ENCODE data around the gene IL23A. TPM values are rescaled to one million over a fixed set of nuclear protein-coding genes. Genes with fewer than 3 reads are reported as not detected.

IL23A gene
- total and polyA plus RNA-seq, 10 of the 15 experiments (the other 5 are each of a cell fraction or from before 2014, with no cell fraction given): 3.3 to 11.1 (median 5.2) TPM

DNA sequence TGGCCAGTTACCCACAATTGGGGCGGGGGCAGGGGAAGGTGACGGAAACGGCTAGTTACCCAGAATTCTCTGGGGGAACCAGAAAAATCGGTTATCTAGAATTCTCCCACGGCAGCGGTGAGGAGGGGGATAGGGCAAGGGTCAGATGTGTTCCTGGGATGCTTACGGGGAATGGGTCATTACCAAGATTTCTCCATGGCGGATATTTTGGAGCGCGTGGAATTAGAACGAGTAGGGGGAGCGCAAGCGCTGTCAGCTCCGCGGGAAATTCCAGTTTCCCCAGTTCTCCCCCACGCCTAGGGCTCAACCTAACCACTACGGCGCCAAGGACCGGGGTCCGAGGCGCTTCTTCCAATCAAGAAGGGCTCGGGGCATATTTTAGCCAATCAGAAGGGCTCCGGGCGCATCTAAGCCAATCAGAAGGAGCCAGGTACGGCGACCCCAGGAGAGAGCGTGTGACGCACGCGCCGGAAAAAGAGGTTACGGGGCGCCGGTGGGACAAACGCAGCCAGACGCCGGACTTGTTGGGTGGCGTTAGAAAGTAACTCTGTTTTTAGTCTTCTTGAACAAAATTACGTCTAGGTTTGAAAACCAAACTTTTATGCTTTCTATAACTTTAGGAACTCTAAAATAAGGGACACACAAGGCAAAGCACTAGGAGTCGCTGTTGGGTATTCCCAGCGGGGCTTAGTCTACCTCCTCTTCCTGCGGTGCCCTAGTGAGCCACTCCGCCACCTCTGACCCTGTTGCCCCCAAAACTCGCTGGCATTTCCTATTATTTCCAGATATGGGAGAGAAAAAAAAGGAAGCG, 4.8 kb upstream of the IL23A start, which contains the start of gene PAN2:
Gene PAN2, minus strand, starts transcription at position 322 of the 811 bp plus-strand sequence. CDS start 906 bp downstream, outside the sequence.
- BruUV-seq (replicated peaks): no TSS peak
- peak within 1 kb of the TSS; percentile 87 for H2AFZ ChIP-seq (ENCODE audit: control insufficient read depth, low read depth, low read length)
- no peaks in the 10 kb centered on the region for H4K20me1 ChIP-seq (ENCODE audit: control insufficient read depth, insufficient read depth)
- peak within 1 kb of the TSS; percentile 99 for H3K9ac ChIP-seq (ENCODE audit: control insufficient read depth, insufficient read depth, low read length)
- intact Hi-C loops (cut with micrococcal nuclease; ENCODE audit: unreplicated experiment): loop anchor here (1.0 to 5.0 kb wide), 4 partner anchors 18 to 144 kb away; partner anchors contain the start of gene STAT2
- no peaks in the 10 kb centered on the region for H3K9me3 ChIP-seq (replicated peaks; ENCODE audit: control insufficient read depth, insufficient read depth, low read length)
- ChIA-PET RAD21 (ENCODE audit: unreplicated experiment) (interaction anchor here (0.8 to 2.2 kb wide), 6 partner anchors 18 to 130 kb away, joined by 3 to 18 read pairs (median 6); partner anchors contain the start of genes CNPY2, STAT2 and TIMELESS), CTCF (interaction anchor here (0.5 to 1.8 kb wide), 11 partner anchors 18 to 1044 kb away, joined by 3 to 20 read pairs (median 3); partner anchors contain the start of genes CNPY2, CS and STAT2), SMC1A (ENCODE audit: uncharacterized antibody, unreplicated experiment) (interaction anchor here (0.6 to 2.2 kb wide), 10 partner anchors 17 to 545 kb away, joined by 3 to 10 read pairs (median 4); partner anchors contain the start of genes CNPY2, STAT2 and TIMELESS), POLR2A (interaction anchor here (0.6 to 11.4 kb wide), 10 partner anchors 13 to 239 kb away, joined by 3 to 140 read pairs (median 5); partner anchors contain the start of genes ANKRD52, APOF, CNPY2 and STAT2)
- peak; percentile 97 for ATAC-seq
- peaks cover 24% of the 10 kb centered on the region for H3K4me1 ChIP-seq (ENCODE audit: control insufficient read depth, insufficient read depth, low read length)
- peak within 1 kb of the TSS; percentile 94 for H3K4me2 ChIP-seq (ENCODE audit: control insufficient read depth, insufficient read depth)
- H3K79me2 ChIP-seq (ENCODE audit: control insufficient read depth, insufficient read depth, low read length): peaks cover 14% of the 10 kb centered on the region
- DNase-seq (ENCODE audit: low read depth, low spot score): peak; percentile 89
- H3K27me3 ChIP-seq (replicated peaks in 1 of 2; ENCODE audit: control insufficient read depth in 2 of 2, insufficient read depth in 2 of 2, low read length in 1 of 2): no peaks in the 10 kb centered on the region
- peak within 1 kb of the TSS; percentile 97 for H3K4me3 ChIP-seq
- peak; percentile 85 for FAIRE-seq
- H3K36me3 ChIP-seq (ENCODE audit: control insufficient read depth in 2 of 2, insufficient read depth in 2 of 2, low read length in 1 of 2): no peaks in the 10 kb centered on the region
- peak within 1 kb of the TSS; percentile 99 for H3K27ac ChIP-seq (ENCODE audit: control insufficient read depth, insufficient read depth)
- in situ Hi-C loops (cut with MboI): no loop called here
- whole genome bisulfite sequencing (ENCODE audit: insufficient coverage, insufficient replicate concordance, low lambda C conversion rate, missing lambda C conversion rate): under 1% methylated on average over 45 of the region's 45 CpGs
- TF ChIP-seq CHD1 (IDR thresholded peaks at IDR 0.05; ENCODE audit: low read depth, low read length): no peak; the same call in 1 of the 2 replicates
- peak; percentile 83 for TF ChIP-seq RFX5 (IDR thresholded peaks at IDR 0.05; ENCODE audit: low read depth, low read length)
- peak; percentile 35; the same call in 1 of the 2 replicates for TF ChIP-seq HCFC1 (IDR thresholded peaks at IDR 0.05; ENCODE audit: low read length)
- TF ChIP-seq CREB1 (IDR thresholded peaks at IDR 0.05; ENCODE audit: low read depth): peak; percentile 94
- no peak for TF ChIP-seq PAX8 (IDR thresholded peaks at IDR 0.05)
- TF ChIP-seq, protein P1, sequence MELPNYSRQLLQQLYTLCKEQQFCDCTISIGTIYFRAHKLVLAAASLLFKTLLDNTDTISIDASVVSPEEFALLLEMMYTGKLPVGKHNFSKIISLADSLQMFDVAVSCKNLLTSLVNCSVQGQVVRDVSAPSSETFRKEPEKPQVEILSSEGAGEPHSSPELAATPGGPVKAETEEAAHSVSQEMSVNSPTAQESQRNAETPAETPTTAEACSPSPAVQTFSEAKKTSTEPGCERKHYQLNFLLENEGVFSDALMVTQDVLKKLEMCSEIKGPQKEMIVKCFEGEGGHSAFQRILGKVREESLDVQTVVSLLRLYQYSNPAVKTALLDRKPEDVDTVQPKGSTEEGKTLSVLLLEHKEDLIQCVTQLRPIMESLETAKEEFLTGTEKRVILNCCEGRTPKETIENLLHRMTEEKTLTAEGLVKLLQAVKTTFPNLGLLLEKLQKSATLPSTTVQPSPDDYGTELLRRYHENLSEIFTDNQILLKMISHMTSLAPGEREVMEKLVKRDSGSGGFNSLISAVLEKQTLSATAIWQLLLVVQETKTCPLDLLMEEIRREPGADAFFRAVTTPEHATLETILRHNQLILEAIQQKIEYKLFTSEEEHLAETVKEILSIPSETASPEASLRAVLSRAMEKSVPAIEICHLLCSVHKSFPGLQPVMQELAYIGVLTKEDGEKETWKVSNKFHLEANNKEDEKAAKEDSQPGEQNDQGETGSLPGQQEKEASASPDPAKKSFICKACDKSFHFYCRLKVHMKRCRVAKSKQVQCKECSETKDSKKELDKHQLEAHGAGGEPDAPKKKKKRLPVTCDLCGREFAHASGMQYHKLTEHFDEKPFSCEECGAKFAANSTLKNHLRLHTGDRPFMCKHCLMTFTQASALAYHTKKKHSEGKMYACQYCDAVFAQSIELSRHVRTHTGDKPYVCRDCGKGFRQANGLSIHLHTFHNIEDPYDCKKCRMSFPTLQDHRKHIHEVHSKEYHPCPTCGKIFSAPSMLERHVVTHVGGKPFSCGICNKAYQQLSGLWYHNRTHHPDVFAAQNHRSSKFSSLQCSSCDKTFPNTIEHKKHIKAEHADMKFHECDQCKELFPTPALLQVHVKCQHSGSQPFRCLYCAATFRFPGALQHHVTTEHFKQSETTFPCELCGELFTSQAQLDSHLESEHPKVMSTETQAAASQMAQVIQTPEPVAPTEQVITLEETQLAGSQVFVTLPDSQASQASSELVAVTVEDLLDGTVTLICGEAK (IDR thresholded peaks at IDR 0.05; ENCODE audit: borderline replicate concordance): peak; percentile 68; the same call in 1 of the 2 replicates
- peak; percentile 68; the same call in 1 of the 2 replicates for TF ChIP-seq JUND (IDR thresholded peaks at IDR 0.05; ENCODE audit: low read depth, low read length)
- TF ChIP-seq MYC (IDR thresholded peaks at IDR 0.05; ENCODE audit: insufficient read depth, insufficient read length, insufficient replicate concordance, low read length, severe bottlenecking): no peak
- peak; percentile 53 for TF ChIP-seq HDAC6 (IDR thresholded peaks at IDR 0.05; ENCODE audit: unreplicated experiment)
- TF ChIP-seq, protein P2, sequence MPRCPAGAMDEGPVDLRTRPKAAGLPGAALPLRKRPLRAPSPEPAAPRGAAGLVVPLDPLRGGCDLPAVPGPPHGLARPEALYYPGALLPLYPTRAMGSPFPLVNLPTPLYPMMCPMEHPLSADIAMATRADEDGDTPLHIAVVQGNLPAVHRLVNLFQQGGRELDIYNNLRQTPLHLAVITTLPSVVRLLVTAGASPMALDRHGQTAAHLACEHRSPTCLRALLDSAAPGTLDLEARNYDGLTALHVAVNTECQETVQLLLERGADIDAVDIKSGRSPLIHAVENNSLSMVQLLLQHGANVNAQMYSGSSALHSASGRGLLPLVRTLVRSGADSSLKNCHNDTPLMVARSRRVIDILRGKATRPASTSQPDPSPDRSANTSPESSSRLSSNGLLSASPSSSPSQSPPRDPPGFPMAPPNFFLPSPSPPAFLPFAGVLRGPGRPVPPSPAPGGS (IDR thresholded peaks at IDR 0.05; ENCODE audit: borderline replicate concordance, insufficient read depth, low read depth, low read length, poor library complexity, severe bottlenecking): peak; percentile 49
- peak; percentile 69 for TF ChIP-seq MTA2 (IDR thresholded peaks at IDR 0.05; ENCODE audit: low read depth)
- peak; percentile 17; the same call in 1 of the 2 replicates for TF ChIP-seq TCF3 (IDR thresholded peaks at IDR 0.05; ENCODE audit: borderline replicate concordance, insufficient read depth, low read depth, low read length)
- TF ChIP-seq NFYB (IDR thresholded peaks at IDR 0.05; ENCODE audit: insufficient read depth, low read depth, low read length): peak; percentile 96
- TF ChIP-seq BHLHE40 (IDR thresholded peaks at IDR 0.05; ENCODE audit: borderline replicate concordance in 1 of 2, low read depth in 2 of 2, low read length in 1 of 2): peak; percentile 48 to 69; a peak in 3 of 4 replicates
- TF ChIP-seq GATAD2B (conservative IDR thresholded peaks at IDR 0.05; ENCODE audit: low read depth): peak; percentile 59; the same call in 1 of the 2 replicates
- peak; percentile 72; the same call in 1 of the 2 replicates for TF ChIP-seq NBN (IDR thresholded peaks at IDR 0.05)
- peak; percentile 33; the same call in 1 of the 2 replicates for TF ChIP-seq RAD21 (IDR thresholded peaks at IDR 0.05; ENCODE audit: insufficient read depth, low read depth, low read length)
